Activated CD8-positive, alpha-beta memory T cell treated with anti-CD3 and anti-CD28 coated beads for 1 hour (primary cell): ENCODE measurements around the gene NUMBL.
A peak's percentile ranks its signal among the peaks of the same experiment; 100 is the strongest.

Experiments used
- DNase-seq, 2 donors: peaks; one replicate each; pipeline ENCODE4 v3.0.0-alpha.2; 2020; ENCODE audit warnings: low read depth in 1 of 2; ENCODE audit errors: extremely low read depth in 1 of 2

NUMBL gene

GRCh38 chr19:40716482-40717324 is 26.3 kb upstream of the NUMBL start, which contains the start of the genes COQ8B and ITPKC:
Gene COQ8B (minus strand): TSS chr19:40716886. CDS start chr19:40714632, 2,254 bp downstream.
Gene ITPKC (plus strand): TSS chr19:40717112. CDS start chr19:40717136, 24 bp downstream.
- DNase-seq, result peak; percentile 98 to 100

- DNase-seq, result peak; percentile 47 to 72
These were observed 25.6 kb upstream of the NUMBL start for GRCh38 chr19:40716031-40716481.

GRCh38 chr19:40714441-40715299 is 24.2 kb upstream of the NUMBL start:
- DNase-seq, result peak; percentile 86 to 87

- DNase-seq, result no peak
These were observed 23.5 kb upstream of the NUMBL start for GRCh38 chr19:40713939-40714338.

- DNase-seq, result no peak
These were observed 19.4 kb upstream of the NUMBL start for GRCh38 chr19:40709817-40710216.

GRCh38 chr19:40707615-40708014 is 17.2 kb upstream of the NUMBL start:
- no peak for DNase-seq

- DNase-seq, result no peak
These were observed 15.6 kb upstream of the NUMBL start for GRCh38 chr19:40705950-40706619.

- DNase-seq, result no peak
These were observed 14.9 kb upstream of the NUMBL start for GRCh38 chr19:40705362-40705651.

GRCh38 chr19:40704491-40705361 is 14.3 kb upstream of the NUMBL start:
- DNase-seq, result no peak

- DNase-seq, result no peak
These were observed 12.7 kb upstream of the NUMBL start for GRCh38 chr19:40703029-40703755.

GRCh38 chr19:40702337-40703012 is 12.0 kb upstream of the NUMBL start:
- no peak for DNase-seq

GRCh38 chr19:40701758-40702157 is 11.3 kb upstream of the NUMBL start:
- no peak for DNase-seq

GRCh38 chr19:40700083-40700482 is 9.6 kb upstream of the NUMBL start:
- DNase-seq, result no peak

- no peak for DNase-seq
These were observed 6.6 kb upstream of the NUMBL start for GRCh38 chr19:40697007-40697406.

- no peak for DNase-seq
These were observed 5.4 kb upstream of the NUMBL start for GRCh38 chr19:40695881-40696280.

GRCh38 chr19:40693896-40694295 is 3.4 kb upstream of the NUMBL start:
- no peak for DNase-seq

- no peak for DNase-seq
These were observed 2.8 kb upstream of the NUMBL start for GRCh38 chr19:40693150-40693788.

- DNase-seq, result no peak
These were observed 1.7 kb upstream of the NUMBL start for GRCh38 chr19:40692212-40692551.
